Measurements from ENCODE around the gene CC2D1A.
"Not testable (repeated sequence)": the region's sequence is repeated elsewhere in the genome, so short reads cannot be mapped to it uniquely, and the experiment has no call there.

The CC2D1A gene

DNA sequence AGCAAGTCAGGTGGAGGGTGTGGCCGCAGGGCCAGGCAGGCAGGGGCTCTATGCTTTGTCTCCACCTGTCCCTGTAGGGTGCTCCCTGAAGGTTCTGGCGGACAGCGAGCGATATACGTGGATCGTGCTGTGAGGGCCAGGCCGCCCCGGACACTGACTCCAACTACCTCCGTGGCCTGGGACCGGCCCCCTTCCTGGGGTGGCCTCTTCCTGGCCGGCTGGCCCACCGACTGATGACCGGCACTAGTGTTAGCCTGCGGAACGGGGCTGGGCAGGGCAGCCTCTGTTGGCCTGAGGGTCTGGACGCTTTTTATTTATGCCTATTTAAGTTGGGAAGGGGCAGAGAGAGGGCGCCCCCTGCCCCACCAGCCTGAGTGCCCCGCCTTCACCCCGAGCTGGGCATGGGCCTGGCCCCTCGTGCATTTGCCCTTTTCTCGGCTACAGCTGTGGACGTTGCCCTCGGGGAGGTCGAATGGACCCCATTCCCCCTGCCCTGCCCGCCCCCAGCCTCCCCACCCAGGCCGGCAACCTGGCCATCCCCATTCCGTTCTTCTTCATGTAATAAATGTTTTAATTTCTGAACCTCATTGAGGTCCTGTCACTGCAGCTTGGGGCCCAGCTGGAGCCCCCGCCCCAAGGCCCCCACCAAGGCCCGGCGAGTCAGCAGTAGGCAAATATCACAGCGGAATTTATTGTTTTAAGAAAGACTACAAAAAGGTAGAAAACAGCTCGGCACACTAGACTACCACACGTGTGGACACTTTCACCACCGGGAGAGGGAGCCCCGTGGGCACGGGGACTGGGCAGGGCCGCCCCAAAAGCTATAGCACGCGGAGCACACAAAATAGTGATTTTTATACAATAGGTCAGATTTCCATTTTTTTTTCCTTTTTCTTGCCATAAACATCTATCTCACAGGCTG is 55.1 kb downstream of the CC2D1A start:
- no peak for FAIRE-seq
- TF ChIP-seq POLR2AphosphoS5 (IDR thresholded peaks at IDR 0.05; ENCODE audit: low read depth, low read length): no peak
- TF ChIP-seq POLR2A (IDR thresholded peaks at IDR 0.05; ENCODE audit: low read depth, low read length): no peak
- no peak for DNase-seq (ENCODE audit: insufficient read length)

DNA sequence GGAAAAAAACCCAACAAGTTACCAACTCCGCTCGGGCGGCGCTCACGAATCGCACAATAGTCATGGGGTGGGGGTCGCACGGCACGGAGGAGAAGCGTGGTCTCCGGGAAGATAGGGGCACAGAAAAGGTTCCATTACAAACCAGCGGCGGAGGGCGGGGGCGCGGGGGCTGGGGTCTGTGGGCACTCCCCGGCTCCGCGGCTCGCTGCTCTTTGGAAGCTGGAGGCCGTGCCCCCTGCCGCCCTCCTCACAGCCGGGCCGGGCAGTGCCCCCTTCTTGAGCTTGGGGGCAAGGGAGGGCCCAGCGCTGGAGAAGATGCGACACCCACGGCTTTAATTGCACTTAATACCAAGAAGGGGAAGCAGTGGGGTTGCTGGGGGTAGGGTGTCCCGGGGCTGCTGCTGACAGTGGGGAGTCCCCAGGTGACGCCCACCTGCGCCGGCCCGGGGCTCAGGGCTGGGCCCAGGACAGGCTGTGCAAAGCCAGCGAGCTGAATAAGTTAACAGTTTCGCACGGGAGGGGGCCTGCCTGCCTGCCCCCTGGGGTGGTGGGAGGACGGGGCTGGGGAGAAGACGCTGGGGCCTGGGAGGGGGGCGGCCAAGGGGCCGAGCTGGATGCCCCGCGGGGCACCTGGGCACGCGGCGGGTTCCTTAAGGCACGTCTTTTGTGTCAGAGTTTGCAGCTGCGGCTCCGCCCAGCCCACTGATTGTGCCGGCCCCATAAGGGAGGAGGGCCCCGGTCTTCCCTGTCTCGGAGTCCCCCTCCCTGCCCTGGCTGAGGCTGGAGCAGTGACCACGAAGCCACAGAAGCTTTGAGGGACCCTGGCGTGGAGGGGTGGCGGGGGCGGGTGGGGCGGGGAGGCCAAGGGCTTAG is 56.1 kb downstream of the CC2D1A start:
- no peak for FAIRE-seq
- TF ChIP-seq POLR2A (IDR thresholded peaks at IDR 0.05; ENCODE audit: low read depth, low read length): no peak
- TF ChIP-seq POLR2AphosphoS5 (IDR thresholded peaks at IDR 0.05; ENCODE audit: low read depth, low read length): no peak
- no peak for TF ChIP-seq TAF1 (IDR thresholded peaks at IDR 0.05; ENCODE audit: borderline replicate concordance, low read depth, low read length)
- no peak for DNase-seq (ENCODE audit: insufficient read length)

DNA sequence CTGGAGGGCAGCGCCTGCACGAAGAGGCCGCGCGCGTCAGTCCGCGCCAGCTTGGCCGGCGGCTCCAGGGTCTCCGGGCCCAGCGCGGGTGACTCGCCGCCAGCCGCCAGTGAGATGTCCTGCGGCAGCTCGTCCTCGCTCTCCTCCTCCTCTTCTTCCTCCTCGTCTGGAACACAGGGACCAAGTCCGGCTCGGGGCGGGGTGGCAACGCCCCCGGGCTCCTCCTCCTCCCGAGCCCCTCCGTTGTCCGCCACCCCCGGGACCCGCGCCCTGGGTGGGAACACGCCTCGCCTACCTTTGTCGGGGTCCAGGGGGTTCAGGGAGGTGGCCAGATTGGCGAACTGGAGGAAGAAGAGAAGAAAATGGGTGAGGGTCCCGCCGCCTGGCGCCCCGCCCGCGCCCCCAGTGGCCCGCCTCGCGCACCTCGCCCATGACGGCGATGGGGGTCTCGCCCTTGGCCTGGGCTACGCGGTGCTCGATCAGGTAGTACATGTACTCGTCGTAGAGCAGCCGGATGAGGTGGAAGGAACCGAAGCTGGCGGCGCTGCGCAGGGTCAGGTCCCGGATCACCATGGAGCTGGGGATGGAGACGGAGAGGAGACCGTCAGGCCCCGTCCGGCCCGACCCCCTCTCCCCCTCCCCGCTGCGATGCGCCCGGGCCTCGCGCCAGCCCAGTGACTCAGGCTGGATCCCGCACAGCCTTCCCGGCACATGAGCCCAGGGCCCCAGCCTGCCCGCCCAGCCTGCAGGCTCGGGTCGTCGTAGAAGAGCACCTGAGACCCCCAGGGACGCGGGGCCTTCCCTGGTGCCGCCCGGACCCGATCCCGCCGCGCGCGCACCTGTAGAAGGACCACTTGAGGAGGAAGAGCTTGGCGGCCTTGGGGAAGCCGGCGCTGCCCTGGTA is 57.0 kb downstream of the CC2D1A start:
- DNase-seq (ENCODE audit: insufficient read length) (no peak), FAIRE-seq (no peak)

DNA sequence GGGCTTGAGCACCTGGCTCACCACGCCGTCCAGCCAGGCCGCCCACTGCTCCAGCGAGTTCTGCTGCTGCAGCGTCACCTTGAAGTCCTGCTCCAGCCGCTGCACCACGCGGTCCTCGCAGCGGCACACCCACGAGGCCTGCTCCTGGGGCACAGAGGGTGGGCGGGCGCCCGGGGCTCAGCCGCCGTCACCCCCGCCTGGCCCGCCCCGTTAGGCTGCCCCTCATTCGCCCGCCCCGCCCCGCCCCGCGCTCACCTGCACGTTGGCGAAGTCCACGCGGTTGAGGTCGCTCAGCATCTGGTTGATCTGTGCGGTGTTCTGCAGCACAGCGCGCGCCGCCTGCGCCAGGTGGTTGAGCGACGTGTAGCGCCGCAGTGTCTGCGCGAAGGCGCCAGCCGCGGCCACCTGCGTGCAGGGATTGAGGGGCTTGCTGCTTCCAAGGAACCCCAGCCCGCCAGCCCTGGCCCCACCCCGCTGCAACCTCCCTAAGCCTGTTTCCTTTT is 57.7 kb downstream of the CC2D1A start:
- no peak for TF ChIP-seq POLR2AphosphoS5 (IDR thresholded peaks at IDR 0.05; ENCODE audit: low read depth, low read length)
- FAIRE-seq: no peak
- DNase-seq (ENCODE audit: insufficient read length): no peak

More for the DNA sequence above, 57.0 kb downstream of the CC2D1A start:
- TF ChIP-seq POLR2AphosphoS5 (IDR thresholded peaks at IDR 0.05; ENCODE audit: low read depth, low read length) (no peak; the same call in 1 of the 2 replicates), TAF1 (IDR thresholded peaks at IDR 0.05; ENCODE audit: borderline replicate concordance, low read depth, low read length) (no peak)

DNA sequence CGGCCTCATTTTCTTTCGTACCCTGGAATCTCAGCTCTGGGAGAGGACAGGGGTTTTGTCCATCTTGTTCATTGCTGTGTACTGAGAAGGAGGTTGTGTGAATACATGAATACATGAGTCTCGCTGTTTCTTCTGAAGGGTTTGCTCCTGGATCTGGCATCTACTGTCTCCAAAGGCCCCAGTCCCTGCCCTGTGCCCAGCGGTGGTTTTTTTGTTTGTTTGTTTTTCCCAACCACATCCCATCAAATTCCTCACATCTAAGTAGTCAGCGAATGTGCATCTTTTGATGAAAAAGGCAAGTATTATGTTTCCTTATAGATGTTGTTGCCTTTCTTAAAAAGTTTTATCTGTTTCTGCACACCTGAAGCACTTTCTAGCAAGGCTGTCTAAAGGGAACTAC is 58.8 kb downstream of the CC2D1A start:
- no peak for TF ChIP-seq POLR2AphosphoS5 (IDR thresholded peaks at IDR 0.05; ENCODE audit: low read depth, low read length)
- TF ChIP-seq POLR2A (IDR thresholded peaks at IDR 0.05; ENCODE audit: low read depth, low read length): no peak
- no peak for TF ChIP-seq TAF1 (IDR thresholded peaks at IDR 0.05; ENCODE audit: borderline replicate concordance, low read depth, low read length)
- DNase-seq (ENCODE audit: insufficient read length): no peak
- no peak for FAIRE-seq

GRCh38 chr19:13965377-13965896 is 59.4 kb downstream of the CC2D1A start:
- TF ChIP-seq POLR2A (IDR thresholded peaks at IDR 0.05; ENCODE audit: low read depth, low read length) (no peak), POLR2AphosphoS5 (IDR thresholded peaks at IDR 0.05; ENCODE audit: low read depth, low read length) (no peak), TAF1 (IDR thresholded peaks at IDR 0.05; ENCODE audit: borderline replicate concordance, low read depth, low read length) (no peak)
- FAIRE-seq (no peak), DNase-seq (ENCODE audit: insufficient read length) (no peak)

DNA sequence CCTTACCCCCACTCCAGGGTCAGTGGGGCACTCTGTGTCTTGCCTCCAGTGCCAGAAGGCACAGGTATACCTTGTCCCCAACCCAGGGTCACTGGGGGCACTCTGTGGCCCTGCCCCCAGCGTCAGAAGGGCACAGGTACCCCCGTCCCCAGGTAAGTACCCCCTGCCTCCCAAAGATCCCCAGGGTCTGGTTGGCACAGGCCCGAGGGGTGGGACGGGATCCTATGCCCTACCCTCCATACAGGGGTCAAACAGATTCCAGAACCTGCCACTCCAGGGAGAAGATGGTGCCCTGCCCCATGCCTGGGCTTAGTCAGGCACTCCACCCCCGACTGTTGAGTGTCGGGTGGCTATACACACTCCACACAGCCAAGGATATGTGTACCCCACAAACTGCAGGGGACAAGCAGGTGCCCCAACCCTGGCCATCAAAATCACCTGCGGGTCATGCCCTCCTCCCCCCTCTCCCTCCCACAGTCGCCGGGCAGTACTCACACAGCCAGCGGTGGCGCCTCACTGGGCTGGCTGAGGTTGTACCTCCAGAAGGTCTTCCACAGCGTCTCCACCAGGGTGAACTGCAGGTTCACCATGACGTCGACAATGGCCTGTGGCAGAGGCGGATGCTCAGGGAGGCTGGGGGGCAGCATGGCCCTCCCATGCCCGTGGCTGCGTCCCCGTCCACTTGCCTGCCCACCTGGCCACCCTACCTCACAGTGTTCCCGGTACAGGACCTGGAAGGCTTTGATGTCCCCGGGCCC is 60.1 kb downstream of the CC2D1A start:
- TF ChIP-seq POLR2A (IDR thresholded peaks at IDR 0.05; ENCODE audit: low read depth, low read length) (no peak), TAF1 (IDR thresholded peaks at IDR 0.05; ENCODE audit: borderline replicate concordance, low read depth, low read length) (no peak), POLR2AphosphoS5 (IDR thresholded peaks at IDR 0.05; ENCODE audit: low read depth, low read length) (no peak)
- DNase-seq (ENCODE audit: insufficient read length) (no peak), FAIRE-seq (no peak)

DNA sequence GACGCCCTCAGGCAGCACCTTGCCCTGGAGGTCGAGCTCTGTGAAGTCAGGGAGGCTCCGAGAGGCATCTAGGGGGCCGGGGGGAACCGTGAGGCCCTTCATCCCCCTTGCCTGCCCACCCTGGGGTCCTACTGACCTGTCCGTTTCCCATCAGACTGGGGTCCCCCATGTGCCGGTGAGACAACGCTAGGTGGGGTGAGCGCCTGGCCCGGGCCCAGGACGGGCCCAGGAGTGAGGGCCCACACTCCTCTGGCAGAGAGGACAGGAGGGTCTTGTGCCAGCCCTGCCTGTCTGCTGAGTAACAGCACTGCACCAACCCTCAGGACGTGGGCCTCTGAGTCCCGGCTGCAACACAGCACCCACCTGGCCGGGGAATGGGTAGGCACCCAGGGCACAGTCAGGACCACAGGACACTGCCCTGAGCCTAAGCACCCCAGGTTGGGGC is 60.7 kb downstream of the CC2D1A start:
- FAIRE-seq: no peak
- DNase-seq (ENCODE audit: insufficient read length): no peak
- TF ChIP-seq TAF1 (IDR thresholded peaks at IDR 0.05; ENCODE audit: borderline replicate concordance, low read depth, low read length) (no peak), POLR2AphosphoS5 (IDR thresholded peaks at IDR 0.05; ENCODE audit: low read depth, low read length) (no peak), POLR2A (IDR thresholded peaks at IDR 0.05; ENCODE audit: low read depth, low read length) (no peak)

- FAIRE-seq; DNase-seq (ENCODE audit: insufficient read length): not testable (repeated sequence)
Measured at GRCh38 chr19:13967206-13967605, 61.2 kb downstream of the CC2D1A start.

DNA sequence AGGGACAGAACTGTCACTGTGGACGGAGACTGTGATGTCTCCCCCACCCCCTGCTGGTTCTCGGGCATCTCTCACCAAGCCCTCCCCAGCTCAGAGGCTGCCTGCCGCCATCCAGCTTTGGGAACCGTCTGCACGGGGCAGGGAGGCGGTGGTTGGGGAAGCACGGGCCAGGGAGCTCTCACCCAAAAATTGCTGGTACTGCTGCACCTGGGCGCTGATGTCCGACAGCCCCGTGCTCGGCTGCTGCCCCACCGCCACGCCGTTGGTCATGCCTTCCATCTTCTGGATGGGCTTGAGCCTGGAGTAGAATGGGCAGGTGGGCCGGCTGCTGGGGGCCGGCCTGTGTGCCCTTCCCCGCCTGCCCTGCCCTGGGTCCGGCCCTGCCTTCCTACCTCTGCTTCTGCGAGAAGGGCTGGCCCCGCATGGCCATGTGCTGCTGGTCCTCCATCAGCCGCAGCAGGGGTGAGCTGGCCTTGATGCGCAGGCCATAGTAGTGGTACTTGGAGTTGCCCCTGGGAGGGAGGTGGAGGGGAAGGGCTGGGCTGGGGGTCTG is 62.5 kb downstream of the CC2D1A start:
- DNase-seq (ENCODE audit: insufficient read length): no peak
- TF ChIP-seq TAF1 (IDR thresholded peaks at IDR 0.05; ENCODE audit: borderline replicate concordance, low read depth, low read length) (no peak), POLR2A (IDR thresholded peaks at IDR 0.05; ENCODE audit: low read depth, low read length) (no peak), POLR2AphosphoS5 (IDR thresholded peaks at IDR 0.05; ENCODE audit: low read depth, low read length) (no peak)
- FAIRE-seq: no peak

Measured in GM12892 (cell line).